Stimulated activated naive CD8-positive, alpha-beta T cell treated with anti-CD3 and anti-CD28 coated beads, Interleukin-15, amount 100 ng/mL, for 72 hours (primary cell): ENCODE results near the gene HPX.
"Not testable (repeated sequence)": the region's sequence is repeated elsewhere in the genome, so short reads cannot be mapped to it uniquely, and the experiment has no call there.

Experiments
- ATAC-seq: fragments of 150-1000 bp; cut with Tn5 transposase; 2 replicates; pipeline ENCODE4 v1.10.0; 2021; ENCODE audit warnings: mild to moderate bottlenecking, moderate library complexity
- DNase-seq, 2 donors: peaks; one replicate each; pipeline ENCODE4 v3.0.0; 2021 to 2022
- H3K27ac Mint-ChIP-seq, 2 donors: one replicate each; pipeline ENCODE4 v1.8.0; 2022; ENCODE audit warnings: mild to moderate bottlenecking in 2 of 2, mixed read lengths in 2 of 2, moderate library complexity in 2 of 2
- H3K27me3 Mint-ChIP-seq: one replicate; pipeline ENCODE4 v1.8.0; 2022; ENCODE audit warnings: mixed read lengths
- H3K4me1 Mint-ChIP-seq: one replicate; pipeline ENCODE4 v1.8.0; 2022; ENCODE audit warnings: mild to moderate bottlenecking, mixed read lengths
- H3K4me3 Mint-ChIP-seq, 2 donors: one replicate each; pipeline ENCODE4 v1.8.0; 2022; ENCODE audit warnings: mild to moderate bottlenecking in 2 of 2, mixed read lengths in 2 of 2, moderate library complexity in 1 of 2
- H3K9me3 Mint-ChIP-seq, 2 donors: one replicate each; pipeline ENCODE4 v1.8.0; 2022; ENCODE audit warnings: mixed read lengths in 2 of 2

HPX gene

DNA sequence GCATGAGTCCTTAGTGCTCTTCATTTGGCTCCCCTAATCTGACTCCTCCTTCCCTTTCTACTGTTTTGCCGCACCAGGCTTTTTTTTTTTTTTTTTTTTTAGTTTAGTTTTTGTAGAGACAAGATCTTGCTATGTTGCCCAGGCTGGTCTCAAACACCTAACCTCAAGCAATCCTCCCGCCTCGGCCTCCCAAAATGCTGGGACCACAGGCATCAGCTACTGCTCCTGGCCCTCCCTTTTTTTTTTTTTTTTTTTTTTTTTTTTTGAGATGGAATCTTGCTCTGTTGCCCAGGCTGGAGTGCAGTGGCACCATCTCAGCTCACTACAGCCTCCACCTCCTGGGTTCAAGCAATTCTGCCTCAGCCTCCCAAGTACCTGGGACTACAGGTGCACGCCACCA lies 48.5 kb downstream of the HPX start:
- peak overlapping the region; percentile 91 to 93 for H3K4me3 Mint-ChIP-seq
- not testable (repeated sequence) for H3K9me3 Mint-ChIP-seq, ATAC-seq, H3K27me3 Mint-ChIP-seq, DNase-seq, H3K27ac Mint-ChIP-seq
- H3K4me1 Mint-ChIP-seq, result peaks cover 79% of the 10 kb centered on the region

DNA sequence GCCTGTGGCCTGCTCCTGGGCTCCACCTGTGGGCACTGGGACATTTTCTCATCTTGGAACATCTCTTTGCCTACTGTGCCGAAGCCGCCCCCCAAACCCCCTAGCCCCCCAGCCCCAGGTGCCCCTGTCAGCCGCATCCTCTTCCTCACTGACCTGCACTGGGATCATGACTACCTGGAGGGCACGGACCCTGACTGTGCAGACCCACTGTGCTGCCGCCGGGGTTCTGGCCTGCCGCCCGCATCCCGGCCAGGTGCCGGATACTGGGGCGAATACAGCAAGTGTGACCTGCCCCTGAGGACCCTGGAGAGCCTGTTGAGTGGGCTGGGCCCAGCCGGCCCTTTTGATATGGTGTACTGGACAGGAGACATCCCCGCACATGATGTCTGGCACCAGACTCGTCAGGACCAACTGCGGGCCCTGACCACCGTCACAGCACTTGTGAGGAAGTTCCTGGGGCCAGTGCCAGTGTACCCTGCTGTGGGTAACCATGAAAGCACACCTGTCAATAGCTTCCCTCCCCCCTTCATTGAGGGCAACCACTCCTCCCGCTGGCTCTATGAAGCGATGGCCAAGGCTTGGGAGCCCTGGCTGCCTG lies 49.2 kb downstream of the HPX start:
- Mint-ChIP-seq H3K4me1 (peaks cover 73% of the 10 kb centered on the region), H3K4me3 (peak overlapping the region; percentile 91 to 93), H3K27ac (no peak overlapping the region), H3K27me3 (no peaks in the 10 kb centered on the region), H3K9me3 (no peaks in the 10 kb centered on the region)
- DNase-seq, result no peak
- ATAC-seq, result no peak

DNA sequence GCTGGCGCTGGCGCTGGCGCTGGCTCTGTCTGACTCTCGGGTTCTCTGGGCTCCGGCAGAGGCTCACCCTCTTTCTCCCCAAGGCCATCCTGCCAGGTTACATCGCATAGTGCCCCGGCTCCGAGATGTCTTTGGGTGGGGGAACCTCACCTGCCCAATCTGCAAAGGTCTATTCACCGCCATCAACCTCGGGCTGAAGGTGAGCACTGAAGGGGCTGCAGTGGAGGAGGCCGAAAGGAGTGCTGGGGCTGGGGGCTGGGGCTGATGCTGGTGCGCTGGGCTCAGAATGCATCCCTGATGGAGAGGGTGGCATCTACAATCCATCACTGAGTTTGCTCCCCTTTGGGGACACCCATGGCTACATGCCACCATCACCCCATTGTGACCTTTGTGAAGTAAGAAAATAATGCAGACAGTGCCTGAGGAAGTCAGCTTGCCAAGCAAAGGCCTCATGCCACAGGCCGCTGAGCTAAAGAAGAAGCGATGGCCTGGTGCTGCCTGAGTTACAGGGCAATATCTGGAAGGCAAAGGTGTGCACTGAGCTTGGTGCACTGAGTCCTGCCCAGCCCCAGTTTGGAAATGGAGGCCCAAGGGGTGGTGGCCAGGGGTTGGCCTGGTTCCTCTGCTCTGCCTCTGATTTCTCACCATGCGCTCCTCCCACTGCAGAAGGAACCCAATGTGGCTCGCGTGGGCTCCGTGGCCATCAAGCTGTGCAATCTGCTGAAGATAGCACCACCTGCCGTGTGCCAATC lies 49.9 kb downstream of the HPX start:
- DNase-seq, result no peak
- no peaks in the 10 kb centered on the region for H3K27me3 Mint-ChIP-seq
- peaks cover 66% of the 10 kb centered on the region for H3K4me1 Mint-ChIP-seq
- no peaks in the 10 kb centered on the region for H3K9me3 Mint-ChIP-seq
- peak overlapping the region; percentile 91 to 93 for H3K4me3 Mint-ChIP-seq
- ATAC-seq, result no peak
- peak overlapping the region in 1 of 2 donors; percentile 96 for H3K27ac Mint-ChIP-seq

DNA sequence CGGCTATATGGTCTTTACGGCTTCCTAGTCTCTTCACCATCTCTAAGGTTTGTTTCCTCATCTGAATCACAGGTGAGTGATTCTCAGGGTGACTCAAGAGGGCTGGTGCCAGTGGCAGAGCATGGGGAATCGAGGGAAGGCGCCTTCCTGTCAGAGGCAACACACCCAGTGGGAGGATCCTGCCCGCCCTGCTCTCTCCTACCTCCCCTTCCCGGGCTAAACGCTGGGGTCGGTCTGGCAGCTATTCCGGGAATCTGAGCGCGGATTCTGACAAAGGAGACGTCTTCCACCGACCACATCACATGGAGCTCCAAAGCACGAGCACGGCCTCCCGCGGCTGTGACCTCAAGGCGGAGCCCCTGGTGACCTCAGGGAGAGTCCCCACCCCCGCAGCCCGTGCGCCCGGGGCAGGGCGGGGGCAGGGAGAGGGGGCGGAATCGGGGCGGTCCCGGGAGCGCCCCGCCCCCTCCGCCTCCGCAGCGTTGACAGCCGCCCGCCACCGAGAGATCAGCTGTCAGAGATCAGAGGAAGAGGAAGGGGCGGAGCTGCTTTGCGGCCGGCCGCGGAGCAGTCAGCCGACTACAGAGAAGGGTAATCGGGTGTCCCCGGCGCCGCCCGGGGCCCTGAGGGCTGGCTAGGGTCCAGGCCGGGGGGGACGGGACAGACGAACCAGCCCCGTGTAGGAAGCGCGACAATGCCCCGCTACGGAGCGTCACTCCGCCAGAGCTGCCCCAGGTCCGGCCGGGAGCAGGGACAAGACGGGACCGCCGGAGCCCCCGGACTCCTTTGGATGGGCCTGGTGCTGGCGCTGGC lies 50.7 kb downstream of the HPX start, which contains the start of gene SMPD1:
Gene SMPD1, plus strand, starts transcription at position 570 of the 813 bp plus-strand sequence. Its CDS starts 125 bp downstream, at position 695.
- H3K9me3 Mint-ChIP-seq, result no peaks in the 10 kb centered on the region
- H3K27ac Mint-ChIP-seq, result peak within 1 kb of the TSS; percentile 96 to 99
- ATAC-seq (peak; percentile 90), DNase-seq (peak; percentile 92 to 94)
- peak within 1 kb of the TSS; percentile 91 to 93 for H3K4me3 Mint-ChIP-seq
- peaks cover 58% of the 10 kb centered on the region for H3K4me1 Mint-ChIP-seq
- no peaks in the 10 kb centered on the region for H3K27me3 Mint-ChIP-seq

DNA sequence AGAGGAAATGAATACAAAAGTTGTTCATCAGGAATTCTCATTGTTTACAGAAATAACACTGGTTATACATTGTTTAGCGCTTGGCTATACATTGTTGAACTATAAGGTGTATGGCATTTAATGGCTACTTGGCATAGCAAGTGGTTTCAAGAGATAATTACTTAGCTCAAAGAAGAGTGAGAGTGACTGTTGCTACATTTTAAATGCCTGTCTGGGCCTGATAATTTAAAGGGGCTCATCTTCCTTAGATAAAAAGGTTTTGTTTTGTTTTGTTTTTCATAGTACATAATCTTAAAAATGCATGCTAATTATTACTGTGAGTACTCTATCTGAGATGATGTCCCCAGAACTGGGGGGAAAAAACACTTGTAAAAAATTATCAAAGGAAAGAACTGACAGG lies 52.0 kb downstream of the HPX start:
- Mint-ChIP-seq H3K4me1 (peaks cover 44% of the 10 kb centered on the region), H3K27me3 (no peaks in the 10 kb centered on the region), H3K9me3 (no peaks in the 10 kb centered on the region), H3K4me3 (no peak overlapping the region), H3K27ac (no peak overlapping the region)
- ATAC-seq (no peak), DNase-seq (no peak)

DNA sequence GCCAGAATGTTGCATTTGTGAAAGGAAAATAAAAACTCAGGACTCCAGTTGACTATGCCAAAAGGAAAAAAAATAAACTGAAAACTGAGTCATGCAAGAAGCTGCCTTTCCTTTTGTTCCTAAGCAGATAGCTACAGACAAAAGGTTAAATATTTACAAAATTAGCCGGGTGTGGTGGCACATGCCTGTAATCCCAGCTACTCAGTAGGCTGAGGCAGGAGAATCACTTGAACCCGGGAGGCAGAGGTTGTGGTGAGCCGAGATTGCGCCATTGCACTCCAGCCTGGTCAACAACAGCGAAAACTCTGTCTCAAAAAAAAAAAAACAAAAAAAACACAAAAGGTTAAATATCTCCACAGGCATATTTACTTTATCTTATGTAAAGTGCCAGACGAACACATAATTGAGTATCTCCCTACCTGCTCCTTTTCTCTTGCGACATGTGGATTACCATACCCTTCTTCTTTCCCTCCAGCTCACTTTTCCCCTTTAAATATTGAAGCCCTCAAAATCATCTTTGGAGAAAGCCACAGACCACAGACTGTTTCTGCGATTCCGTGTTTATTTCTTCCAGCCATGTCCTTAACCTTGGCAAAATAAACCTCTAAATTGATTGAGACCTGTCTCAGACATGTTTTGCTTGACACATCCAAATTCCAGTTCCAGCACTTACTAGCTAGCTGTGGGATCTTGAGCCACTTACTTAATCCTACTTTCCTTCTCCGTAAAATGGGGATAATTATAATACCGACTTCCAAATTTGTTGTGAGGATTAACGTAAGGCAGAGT lies 52.8 kb downstream of the HPX start:
- H3K9me3 Mint-ChIP-seq, result no peaks in the 10 kb centered on the region
- DNase-seq (no peak), ATAC-seq (no peak)
- no peak overlapping the region for H3K4me3 Mint-ChIP-seq
- peaks cover 37% of the 10 kb centered on the region for H3K4me1 Mint-ChIP-seq
- no peaks in the 10 kb centered on the region for H3K27me3 Mint-ChIP-seq
- H3K27ac Mint-ChIP-seq, result no peak overlapping the region

DNA sequence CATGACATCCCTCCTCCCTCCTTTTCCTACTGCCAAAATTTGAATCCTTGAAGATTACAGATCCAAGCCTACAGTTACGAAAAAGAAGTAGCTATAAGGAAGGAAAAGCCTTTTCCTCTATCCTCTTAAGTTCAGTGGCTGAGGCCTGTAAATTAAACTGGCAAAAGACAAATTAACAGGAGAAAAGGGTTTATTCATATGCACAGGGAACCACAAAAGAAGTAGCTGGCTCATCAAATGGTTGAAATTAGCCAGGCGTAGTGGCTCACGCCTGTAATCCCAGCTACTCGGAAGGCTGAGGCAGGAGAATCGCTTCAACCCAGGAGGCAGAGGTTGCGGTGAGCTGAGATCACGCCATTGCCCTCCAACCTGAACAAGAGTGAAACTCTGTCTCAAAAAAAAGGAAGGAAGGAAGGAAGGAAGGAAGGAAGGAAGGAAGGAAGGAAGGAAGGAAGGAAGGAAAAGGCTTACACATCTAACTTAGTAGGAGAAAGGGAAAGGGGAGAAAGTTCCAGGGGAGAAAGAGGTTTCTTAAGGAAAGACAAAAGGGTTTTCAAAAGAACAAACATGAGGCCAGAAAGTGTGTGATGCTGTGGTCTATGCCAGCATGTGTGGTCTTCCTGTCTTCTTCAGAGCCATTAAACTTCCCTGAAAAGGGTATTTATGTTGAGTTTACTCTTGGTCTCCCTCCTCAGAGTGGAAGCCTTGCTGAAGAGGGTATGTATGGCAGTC lies 55.6 kb downstream of the HPX start:
- H3K27me3 Mint-ChIP-seq, result no peaks in the 10 kb centered on the region
- no peaks in the 10 kb centered on the region for H3K9me3 Mint-ChIP-seq
- peak overlapping the region in 1 of 2 donors; percentile 69 for H3K27ac Mint-ChIP-seq
- peaks cover 20% of the 10 kb centered on the region for H3K4me1 Mint-ChIP-seq
- no peak overlapping the region for H3K4me3 Mint-ChIP-seq
- ATAC-seq (no peak), DNase-seq (no peak)
